Calu3 (cell line): ENCODE measurements around the gene SNX18. TPM values are rescaled to one million over a fixed set of nuclear protein-coding genes. Genes with fewer than 3 reads are reported as not detected.

Experiments
- BruUV-seq: library from RNA; stranded (reverse); fragments of 400-500 nt; replicated peaks from 2 replicates; lab custom pipeline; 2021; lab: Mats Ljungman, UMichigan
- CTCF ChIA-PET: fragments of 300-600 bp; sonication (Branson Sonifier 250); formaldehyde crosslinking; loops from one replicate; lab custom pipeline; 2022; ENCODE audit warnings: antibody characterized with exemption; lab: Charles Lee
- DNase-seq: peaks from one replicate; pipeline ENCODE4 v3.0.0; 2022
- H3K27ac Mint-ChIP-seq: one replicate; pipeline ENCODE4 v1.8.0; 2022; ENCODE audit warnings: mixed read lengths; ENCODE audit not compliant: unreplicated experiment
- H3K27me3 Mint-ChIP-seq: one replicate; pipeline ENCODE4 v1.8.0; 2022; ENCODE audit warnings: mixed read lengths; ENCODE audit not compliant: unreplicated experiment
- H3K36me3 Mint-ChIP-seq: one replicate; pipeline ENCODE4 v1.8.0; 2022; ENCODE audit warnings: mild to moderate bottlenecking, moderate library complexity, mixed read lengths; ENCODE audit not compliant: insufficient read depth, unreplicated experiment
- H3K4me1 Mint-ChIP-seq: one replicate; pipeline ENCODE4 v1.8.0; 2022; ENCODE audit warnings: mild to moderate bottlenecking, low read depth, mixed read lengths; ENCODE audit not compliant: unreplicated experiment
- H3K4me3 Mint-ChIP-seq: one replicate; pipeline ENCODE4 v1.8.0; 2022; ENCODE audit warnings: mild to moderate bottlenecking, low read depth, moderate library complexity, mixed read lengths; ENCODE audit not compliant: unreplicated experiment
- H3K9me3 Mint-ChIP-seq: one replicate; pipeline ENCODE4 v1.8.0; 2022; ENCODE audit warnings: low read depth, mixed read lengths; ENCODE audit not compliant: unreplicated experiment
- intact Hi-C: fragments of 100-400 bp; cut with micrococcal nuclease; formaldehyde crosslinking; loops from one replicate; pipeline ENCODE4 v1.10.0; 2022; ENCODE audit not compliant: unreplicated experiment
- total RNA-seq: library from RNA; stranded (reverse); gene quantifications from 2 replicates; pipeline ENCODE4 v1.2.3, GENCODE V29; 2022
- TF ChIP-seq, protein P1 (sequence below): fragments of 200-600 bp; IDR thresholded peaks from one replicate; pipeline ENCODE4 v1.8.0; 2022; ENCODE audit warnings: antibody characterized with exemption; ENCODE audit not compliant: unreplicated experiment

SNX18 gene
- total RNA-seq, 1 experiment from 2014 or later, result 22.8 TPM

DNA sequence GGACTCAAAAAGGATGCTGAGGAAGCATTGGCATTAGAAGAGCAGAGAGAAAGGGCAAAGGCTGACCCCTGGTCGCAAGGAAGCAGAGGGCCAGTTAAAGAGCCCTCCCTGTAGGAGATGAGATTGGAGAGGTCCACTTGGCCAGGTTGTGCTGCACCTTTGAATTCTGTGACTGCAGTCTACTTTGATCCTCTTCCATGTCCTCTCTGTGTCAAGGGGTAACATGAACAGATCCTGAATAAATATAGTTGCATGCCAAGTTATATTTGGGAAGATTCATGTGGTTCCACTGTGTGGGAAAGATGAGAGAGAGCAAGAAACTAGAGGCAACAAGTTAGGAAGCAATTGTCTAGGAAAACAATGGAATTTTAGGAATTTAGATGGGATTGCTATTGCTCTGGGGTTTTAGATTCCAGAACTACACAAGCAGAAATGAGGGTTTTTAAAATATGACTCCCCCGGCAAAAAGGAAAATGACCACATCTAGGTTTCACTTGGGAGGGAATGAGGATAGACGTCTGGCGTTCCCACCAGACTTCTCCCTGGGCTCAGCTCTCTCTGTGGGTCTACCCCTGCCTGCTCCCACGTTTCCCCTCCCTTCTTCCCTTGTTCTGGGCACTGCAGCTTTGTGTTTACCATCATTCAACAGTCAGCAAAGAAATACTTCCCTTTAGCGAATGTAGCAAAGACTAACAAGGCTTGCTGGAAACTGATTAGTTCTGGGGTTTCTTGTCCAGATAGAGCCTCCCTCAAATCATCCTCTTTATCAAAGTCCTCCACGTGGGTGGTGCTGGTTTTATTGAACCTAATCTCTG is 63.6 kb downstream of the SNX18 start:
- Mint-ChIP-seq H3K9me3 (no peaks in the 10 kb centered on the region), H3K27ac (no peak overlapping the region), H3K4me1 (no peaks in the 10 kb centered on the region), H3K4me3 (no peak overlapping the region), H3K36me3 (no peaks in the 10 kb centered on the region), H3K27me3 (no peaks in the 10 kb centered on the region)
- TF ChIP-seq, protein P1, sequence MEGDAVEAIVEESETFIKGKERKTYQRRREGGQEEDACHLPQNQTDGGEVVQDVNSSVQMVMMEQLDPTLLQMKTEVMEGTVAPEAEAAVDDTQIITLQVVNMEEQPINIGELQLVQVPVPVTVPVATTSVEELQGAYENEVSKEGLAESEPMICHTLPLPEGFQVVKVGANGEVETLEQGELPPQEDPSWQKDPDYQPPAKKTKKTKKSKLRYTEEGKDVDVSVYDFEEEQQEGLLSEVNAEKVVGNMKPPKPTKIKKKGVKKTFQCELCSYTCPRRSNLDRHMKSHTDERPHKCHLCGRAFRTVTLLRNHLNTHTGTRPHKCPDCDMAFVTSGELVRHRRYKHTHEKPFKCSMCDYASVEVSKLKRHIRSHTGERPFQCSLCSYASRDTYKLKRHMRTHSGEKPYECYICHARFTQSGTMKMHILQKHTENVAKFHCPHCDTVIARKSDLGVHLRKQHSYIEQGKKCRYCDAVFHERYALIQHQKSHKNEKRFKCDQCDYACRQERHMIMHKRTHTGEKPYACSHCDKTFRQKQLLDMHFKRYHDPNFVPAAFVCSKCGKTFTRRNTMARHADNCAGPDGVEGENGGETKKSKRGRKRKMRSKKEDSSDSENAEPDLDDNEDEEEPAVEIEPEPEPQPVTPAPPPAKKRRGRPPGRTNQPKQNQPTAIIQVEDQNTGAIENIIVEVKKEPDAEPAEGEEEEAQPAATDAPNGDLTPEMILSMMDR, result no peak
- CTCF ChIA-PET, result no interaction called here
- intact Hi-C loops, result no loop called here
- no TSS peak for BruUV-seq
- no peak for DNase-seq

DNA sequence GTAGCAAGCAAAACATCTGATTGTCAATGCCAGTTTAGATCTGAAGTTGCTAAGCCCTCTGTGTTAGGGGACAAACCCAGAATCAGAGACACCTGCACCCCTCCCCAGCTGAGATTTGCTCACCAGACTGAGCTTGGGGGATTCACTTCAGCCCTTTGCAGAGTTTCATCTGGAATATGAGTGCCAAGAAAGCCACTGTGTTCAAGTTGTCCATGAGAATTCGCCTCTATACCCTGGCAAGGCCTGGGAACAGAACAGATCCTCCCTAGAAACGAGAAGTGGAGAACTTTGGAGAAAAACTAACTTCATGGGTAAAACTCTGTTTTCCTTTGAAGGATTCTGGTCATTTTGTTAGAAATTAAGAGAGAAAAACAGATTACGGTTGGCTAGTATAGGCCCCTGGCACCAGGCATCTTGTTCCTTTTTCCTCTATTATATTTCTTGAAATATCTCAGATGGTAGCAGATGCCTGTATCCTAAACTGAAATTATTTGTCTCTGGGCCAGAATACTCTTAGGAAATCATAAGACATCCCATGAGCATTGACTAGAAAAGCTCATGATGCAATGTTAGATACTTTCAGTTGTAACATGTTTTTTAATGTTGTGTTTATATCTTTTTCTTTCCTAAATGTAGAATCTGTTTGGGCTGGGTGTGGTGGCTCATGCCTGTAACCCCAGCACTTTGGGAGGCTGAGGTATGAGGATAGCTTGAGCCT is 64.4 kb downstream of the SNX18 start:
- BruUV-seq, result no TSS peak
- intact Hi-C loops, result no loop called here
- Mint-ChIP-seq H3K9me3 (no peaks in the 10 kb centered on the region), H3K4me3 (no peak overlapping the region), H3K4me1 (no peaks in the 10 kb centered on the region), H3K36me3 (no peaks in the 10 kb centered on the region), H3K27me3 (no peaks in the 10 kb centered on the region), H3K27ac (no peak overlapping the region)
- CTCF ChIA-PET, result no interaction called here
- no peak for DNase-seq
- TF ChIP-seq, protein P1, result no peak

DNA sequence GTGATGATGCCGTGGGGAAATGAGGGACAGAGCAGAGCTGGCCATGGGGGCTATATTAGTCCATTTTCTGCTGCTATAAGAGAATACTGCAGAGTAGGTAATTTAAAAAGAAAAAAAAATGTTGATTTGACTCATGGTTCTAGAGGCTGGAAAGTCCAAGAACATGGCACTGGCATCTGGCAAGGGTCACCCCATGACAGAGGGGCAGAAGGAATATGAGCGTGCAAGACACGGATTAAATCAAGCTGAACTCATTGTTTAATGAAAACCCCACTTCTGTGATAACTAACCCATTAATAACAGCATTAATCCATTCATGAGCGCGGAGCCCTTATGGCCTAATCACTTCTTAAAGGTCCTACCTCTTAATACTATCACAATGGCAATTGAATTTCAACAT is 68.8 kb downstream of the SNX18 start:
- intact Hi-C loops, result no loop called here
- Mint-ChIP-seq H3K4me1 (no peaks in the 10 kb centered on the region), H3K27me3 (no peaks in the 10 kb centered on the region), H3K27ac (no peak overlapping the region), H3K36me3 (no peaks in the 10 kb centered on the region), H3K4me3 (no peak overlapping the region), H3K9me3 (peaks cover 2% of the 10 kb centered on the region)
- TF ChIP-seq, protein P1, result no peak
- DNase-seq, result no peak
- CTCF ChIA-PET, result no interaction called here
- BruUV-seq, result no TSS peak

DNA sequence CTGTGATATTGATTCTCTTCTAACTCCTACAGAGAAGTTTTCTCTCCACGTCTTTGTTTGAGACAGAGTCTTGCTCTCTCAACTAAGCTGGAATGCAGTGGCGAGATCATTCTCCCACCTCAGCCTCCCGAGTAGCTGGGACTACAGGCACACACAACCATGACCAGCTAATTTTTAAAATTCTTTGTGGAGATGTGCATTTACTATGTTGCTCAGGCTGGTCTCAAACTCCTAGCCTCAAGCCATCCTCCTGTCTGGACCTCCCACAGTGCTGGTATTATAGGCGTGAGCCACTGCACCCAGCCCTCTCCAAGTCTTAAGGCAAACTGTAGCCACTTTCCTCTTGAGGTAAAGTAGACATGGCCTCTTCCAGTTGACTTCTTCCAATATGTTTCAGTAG is 72.2 kb downstream of the SNX18 start:
- no peaks in the 10 kb centered on the region for H3K36me3 Mint-ChIP-seq
- H3K4me1 Mint-ChIP-seq, result no peaks in the 10 kb centered on the region
- peaks cover 5% of the 10 kb centered on the region for H3K9me3 Mint-ChIP-seq
- CTCF ChIA-PET, result interaction anchor here (0.6 kb wide), 1 partner anchor 101 kb away, joined by 4 read pairs; no protein-coding TSS in a partner anchor
- no peak overlapping the region for H3K4me3 Mint-ChIP-seq
- H3K27ac Mint-ChIP-seq, result no peak overlapping the region
- intact Hi-C loops, result no loop called here
- BruUV-seq, result no TSS peak
- H3K27me3 Mint-ChIP-seq, result no peaks in the 10 kb centered on the region
- TF ChIP-seq, protein P1, result no peak
- no peak for DNase-seq
